ENCODE measurements around the gene CACNA1H. TPM values are rescaled to one million over a fixed set of nuclear protein-coding genes. Genes with fewer than 3 reads are reported as not detected.

Gene CACNA1H
- total and polyA plus RNA-seq, 9 of the 15 experiments (the other 6 are each of a cell fraction or from before 2014, with no cell fraction given), result 0.10 to 0.18 TPM; not detected in 7

DNA sequence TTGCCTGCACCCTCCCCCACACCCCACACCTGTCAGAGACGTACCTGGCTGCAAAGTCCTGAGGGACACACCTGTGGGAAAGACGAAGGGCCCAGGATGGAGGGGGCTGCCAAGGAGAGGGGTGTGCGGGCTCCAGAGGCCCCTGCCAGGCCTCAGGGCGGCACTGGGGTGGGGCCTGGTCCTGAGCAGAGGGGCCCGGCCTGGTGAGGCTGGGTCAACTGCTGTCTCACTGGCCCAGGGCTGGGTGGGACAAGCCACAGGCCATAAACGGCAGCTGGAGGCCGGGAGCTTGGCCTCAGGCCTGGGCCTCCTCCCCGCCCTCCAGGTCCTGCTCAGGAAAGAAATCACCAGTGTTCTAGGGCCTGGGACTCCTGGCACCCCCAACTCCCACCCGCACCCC, 71.7 kb downstream of the CACNA1H start:
- intact Hi-C loops (cut with micrococcal nuclease), result no loop called here
- Histone ChIP-seq H3K4me1 (replicated peaks in 1 of 2; ENCODE audit: control insufficient read depth in 2 of 2, insufficient read depth in 2 of 2, low read length in 2 of 2) (peaks cover 0 to 46% of the 10 kb centered on the region in 2 experiments; a peak in 2 of 5 replicates), H3K79me2 (ENCODE audit: control insufficient read depth, insufficient read depth, low read length) (no peaks in the 10 kb centered on the region), H3K4me3 (no peak overlapping the region), H3K27ac (ENCODE audit: extremely low read depth, low read depth, low read length) (no peak overlapping the region), H3K9ac (ENCODE audit: insufficient read depth in 1 of 2, low read depth in 2 of 2, low read length in 2 of 2) (no peak overlapping the region), H3K9me1 (ENCODE audit: control insufficient read depth, insufficient read depth, low read length) (no peaks in the 10 kb centered on the region), H3K4me2 (ENCODE audit: insufficient read depth, low read length) (no peak overlapping the region), H3K27me3 (ENCODE audit: control insufficient read depth in 2 of 2, insufficient read depth in 2 of 2, low read length in 2 of 2) (peaks cover 33 to 60% of the 10 kb centered on the region in 2 experiments), H3K36me3 (ENCODE audit: control insufficient read depth, insufficient read depth, low read length) (no peaks in the 10 kb centered on the region), H4K20me1 (replicated peaks; ENCODE audit: control insufficient read depth, insufficient read depth, low read length) (peaks cover 13% of the 10 kb centered on the region; the same call in 1 of the 2 replicates), H2AFZ (ENCODE audit: low read depth, low read length) (no peak overlapping the region), H3K9me3 (replicated peaks; ENCODE audit: control insufficient read depth, insufficient read depth, low read depth, low read length) (no peaks in the 10 kb centered on the region)
- in situ Hi-C loops (cut with MboI), result no loop called here
- ChIA-PET POLR2A (no interaction called here), CTCF (ENCODE audit: low intra/inter-chr PET ratio) (no interaction called here)
- TF ChIP-seq, protein P1, sequence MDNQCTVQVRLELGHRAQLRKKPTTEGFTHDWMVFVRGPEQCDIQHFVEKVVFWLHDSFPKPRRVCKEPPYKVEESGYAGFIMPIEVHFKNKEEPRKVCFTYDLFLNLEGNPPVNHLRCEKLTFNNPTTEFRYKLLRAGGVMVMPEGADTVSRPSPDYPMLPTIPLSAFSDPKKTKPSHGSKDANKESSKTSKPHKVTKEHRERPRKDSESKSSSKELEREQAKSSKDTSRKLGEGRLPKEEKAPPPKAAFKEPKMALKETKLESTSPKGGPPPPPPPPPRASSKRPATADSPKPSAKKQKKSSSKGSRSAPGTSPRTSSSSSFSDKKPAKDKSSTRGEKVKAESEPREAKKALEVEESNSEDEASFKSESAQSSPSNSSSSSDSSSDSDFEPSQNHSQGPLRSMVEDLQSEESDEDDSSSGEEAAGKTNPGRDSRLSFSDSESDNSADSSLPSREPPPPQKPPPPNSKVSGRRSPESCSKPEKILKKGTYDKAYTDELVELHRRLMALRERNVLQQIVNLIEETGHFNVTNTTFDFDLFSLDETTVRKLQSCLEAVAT (IDR thresholded peaks at IDR 0.05), result no peak
- TF ChIP-seq, protein P2, sequence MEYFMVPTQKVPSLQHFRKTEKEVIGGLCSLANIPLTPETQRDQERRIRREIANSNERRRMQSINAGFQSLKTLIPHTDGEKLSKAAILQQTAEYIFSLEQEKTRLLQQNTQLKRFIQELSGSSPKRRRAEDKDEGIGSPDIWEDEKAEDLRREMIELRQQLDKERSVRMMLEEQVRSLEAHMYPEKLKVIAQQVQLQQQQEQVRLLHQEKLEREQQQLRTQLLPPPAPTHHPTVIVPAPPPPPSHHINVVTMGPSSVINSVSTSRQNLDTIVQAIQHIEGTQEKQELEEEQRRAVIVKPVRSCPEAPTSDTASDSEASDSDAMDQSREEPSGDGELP (CRISPR knock-in tag; IDR thresholded peaks at IDR 0.05; ENCODE audit: borderline replicate concordance), result no peak
- no peak for TF ChIP-seq NFATC3 (IDR thresholded peaks at IDR 0.05)
- no peak for TF ChIP-seq SAFB (IDR thresholded peaks at IDR 0.05; ENCODE audit: borderline replicate concordance, low read depth, low read length)
- no peak for TF ChIP-seq ERF (CRISPR knock-in tag; IDR thresholded peaks at IDR 0.05)
- no peak for TF ChIP-seq STAT6 (CRISPR knock-in tag; IDR thresholded peaks at IDR 0.05)
- TF ChIP-seq USF2 (CRISPR knock-in tag; IDR thresholded peaks at IDR 0.05), result no peak
- TF ChIP-seq THAP12 (CRISPR knock-in tag; IDR thresholded peaks at IDR 0.05), result no peak
- TF ChIP-seq PCBP1 (IDR thresholded peaks at IDR 0.05; ENCODE audit: low read depth, low read length, poor library complexity, severe bottlenecking), result no peak
- no peak for TF ChIP-seq ZNF780A (CRISPR knock-in tag; IDR thresholded peaks at IDR 0.05)
- TF ChIP-seq ZNF347 (CRISPR knock-in tag; IDR thresholded peaks at IDR 0.05; ENCODE audit: low read depth), result no peak
- no peak for TF ChIP-seq SOX6 (IDR thresholded peaks at IDR 0.05)
- TF ChIP-seq LCOR (CRISPR knock-in tag; IDR thresholded peaks at IDR 0.05), result no peak
- TF ChIP-seq NFIC (IDR thresholded peaks at IDR 0.05), result no peak
- TF ChIP-seq TBP (optimal IDR thresholded peaks at IDR 0.05; ENCODE audit: low read depth, low read length), result no peak
- no peak for TF ChIP-seq ZNF408 (CRISPR knock-in tag; IDR thresholded peaks at IDR 0.05; ENCODE audit: low read depth)
- BruUV-seq (replicated peaks), result no TSS peak
- no peak for ATAC-seq
- no peak for DNase-seq (ENCODE audit: extremely low read depth in 1 of 4, low spot score in 3 of 4)
- no peak for FAIRE-seq
- WGBS (ENCODE audit: insufficient coverage, low coverage, missing lambda C conversion rate), result 4% methylated on average over 5 of the region's 9 CpGs

Data from K562 (cell line).